Gastroesophageal sphincter (tissue), 4 donors: ENCODE measurements around the gene GUCY1A1. TPM values are rescaled to one million over a fixed set of nuclear protein-coding genes. Genes with fewer than 3 reads are reported as not detected.

Experiments used
- ATAC-seq: fragments of 150-250 bp; one replicate; pipeline ENCODE4 v1.9.1; 2016; ENCODE audit warnings: mild to moderate bottlenecking, moderate library complexity
- H3K27ac ChIP-seq, 4 donors: fragments of 200-600 bp; sonication (generic) in 3 of 4; 1 replicate in 3 of 4; 2 replicates in 1 of 4; pipeline ENCODE4 v1.5.1; 2016 to 2019
- H3K27me3 ChIP-seq: fragments of 200-600 bp; sonication (generic); one replicate; pipeline ENCODE4 v1.5.1; 2019
- H3K36me3 ChIP-seq, 2 donors: fragments of 200-600 bp; sonication (generic); one replicate each; pipeline ENCODE4 v1.5.1; 2019; ENCODE audit warnings: control low read depth in 1 of 2
- H3K4me1 ChIP-seq, 3 donors: fragments of 200-600 bp; sonication (generic); 1 replicate in 2 of 3; 2 replicates in 1 of 3; pipeline ENCODE4 v1.5.1; 2016 to 2019; ENCODE audit warnings: control low read depth in 2 of 3
- H3K4me3 ChIP-seq, 2 donors: fragments of 200-600 bp; sonication (generic); one replicate each; pipeline ENCODE4 v1.5.1; 2019; ENCODE audit warnings: mild to moderate bottlenecking in 1 of 2, moderate library complexity in 1 of 2
- H3K9me3 ChIP-seq, 3 donors: fragments of 200-600 bp; sonication (generic); one replicate each; pipeline ENCODE4 v1.5.1; 2017 to 2019; ENCODE audit warnings: control low read depth in 2 of 3
- CTCF ChIP-seq, 4 experiments: fragments of 200-600 bp in 2 of 4; fragments of 450-650 bp in 2 of 4; sonication (generic) in 1 of 4; IDR thresholded peaks; one replicate each; pipeline ENCODE4 v1.5.1; 2017 to 2019; ENCODE audit warnings: antibody characterized with exemption in 4 of 4, mild to moderate bottlenecking in 2 of 4, moderate library complexity in 2 of 4
- EP300 ChIP-seq: sonication (generic); formaldehyde crosslinking; IDR thresholded peaks from one replicate; pipeline ENCODE4 v1.6.1; 2017; ENCODE audit warnings: antibody characterized with exemption, mild to moderate bottlenecking
- POLR2A ChIP-seq, 2 donors: fragments of 450-650 bp; IDR thresholded peaks; one replicate each; pipeline ENCODE4 v1.6.1; 2017; ENCODE audit warnings: antibody characterized with exemption in 2 of 2, mild to moderate bottlenecking in 2 of 2, moderate library complexity in 1 of 2
- POLR2AphosphoS5 ChIP-seq: sonication (generic); formaldehyde crosslinking; IDR thresholded peaks from one replicate; pipeline ENCODE4 v1.6.1; 2017; ENCODE audit warnings: antibody characterized with exemption
- WGBS, 2 donors: methylation state at CpG; one replicate each; pipeline ENCODE4 v1.1.5; 2018; ENCODE audit warnings: low coverage in 1 of 2; 5-methylcytosine and 5-hydroxymethylcytosine counted together
- total RNA-seq, 4 donors: library from RNA; depleted of rRNA; stranded (reverse); fragments of >200 nt; gene quantifications; one replicate each; pipeline ENCODE4 v1.1.0, GENCODE V29; 2016

Gene GUCY1A1
- total RNA-seq, 4 donors from 2014 or later: 69.4 to 196 (median 144) TPM

- Histone ChIP-seq H3K36me3 (peaks cover 0 to 8% of the 10 kb centered on the region in 2 donors), H3K4me3 (no peak overlapping the region), H3K4me1 (peaks cover 0 to 52% (median 0%) of the 10 kb centered on the region in 3 donors), H3K27ac (peak overlapping the region in 1 of 4 donors; percentile 29), H3K27me3 (no peaks in the 10 kb centered on the region), H3K9me3 (no peaks in the 10 kb centered on the region)
- WGBS, 2 donors: 92 to 100% methylated on average over 4 to 12 of the region's 12 CpGs
- TF ChIP-seq POLR2A (IDR thresholded peaks at IDR 0.05) (no peak), POLR2AphosphoS5 (no peak)
- ATAC-seq: no peak
Measured at GRCh38 chr4:155704841-155705404, 38.3 kb downstream of the GUCY1A1 start.

GRCh38 chr4:155705664-155706063 lies 39.0 kb downstream of the GUCY1A1 start:
- peak; percentile 16 for ATAC-seq
- no peaks in the 10 kb centered on the region for H3K27me3 ChIP-seq
- peaks cover 0 to 57% (median 0%) of the 10 kb centered on the region in 3 donors for H3K4me1 ChIP-seq
- WGBS, 2 donors: 7 to 9% methylated on average over 2 of the region's 2 CpGs
- H3K36me3 ChIP-seq: peaks cover 0 to 12% of the 10 kb centered on the region in 2 donors
- TF ChIP-seq POLR2AphosphoS5: no peak
- no peak for TF ChIP-seq POLR2A (IDR thresholded peaks at IDR 0.05)
- no peak for TF ChIP-seq EP300
- TF ChIP-seq CTCF (IDR thresholded peaks at IDR 0.05): no peak
- H3K27ac ChIP-seq: peak overlapping the region in 2 of 4 donors; percentile 28 to 29
- no peak overlapping the region for H3K4me3 ChIP-seq
- no peaks in the 10 kb centered on the region for H3K9me3 ChIP-seq

- Histone ChIP-seq H3K4me1 (peaks cover 0 to 57% (median 0%) of the 10 kb centered on the region in 3 donors), H3K9me3 (no peaks in the 10 kb centered on the region), H3K4me3 (no peak overlapping the region), H3K27ac (peak overlapping the region in 1 of 4 donors; percentile 29), H3K36me3 (peaks cover 0 to 12% of the 10 kb centered on the region in 2 donors), H3K27me3 (no peaks in the 10 kb centered on the region)
- TF ChIP-seq POLR2AphosphoS5: no peak
- TF ChIP-seq CTCF (IDR thresholded peaks at IDR 0.05): no peak
- no peak for TF ChIP-seq POLR2A (IDR thresholded peaks at IDR 0.05)
- no peak for TF ChIP-seq EP300
- 47 to 50% methylated on average over 2 of the region's 2 CpGs for WGBS, 2 donors
- no peak for ATAC-seq
Measured at GRCh38 chr4:155706147-155706546, 39.5 kb downstream of the GUCY1A1 start.

GRCh38 chr4:155707251-155707650 lies 40.6 kb downstream of the GUCY1A1 start:
- H3K36me3 ChIP-seq: peaks cover 0 to 11% of the 10 kb centered on the region in 2 donors
- WGBS, 2 donors: 93 to 94% methylated on average over 5 of the region's 5 CpGs
- H3K9me3 ChIP-seq: no peaks in the 10 kb centered on the region
- peaks cover 0 to 54% (median 0%) of the 10 kb centered on the region in 3 donors for H3K4me1 ChIP-seq
- H3K4me3 ChIP-seq: no peak overlapping the region
- TF ChIP-seq CTCF (IDR thresholded peaks at IDR 0.05): no peak
- no peak for ATAC-seq
- H3K27me3 ChIP-seq: no peaks in the 10 kb centered on the region
- no peak overlapping the region for H3K27ac ChIP-seq

- peaks cover 0 to 47% (median 0%) of the 10 kb centered on the region in 3 donors for H3K4me1 ChIP-seq
- no peak for ATAC-seq
- 67 to 75% methylated on average over 1 of the region's 1 CpG for WGBS, 2 donors
- peaks cover 0 to 21% of the 10 kb centered on the region in 2 donors for H3K36me3 ChIP-seq
- H3K9me3 ChIP-seq: no peaks in the 10 kb centered on the region
- no peak overlapping the region for H3K4me3 ChIP-seq
- no peak overlapping the region for H3K27ac ChIP-seq
- TF ChIP-seq POLR2AphosphoS5 (no peak), CTCF (IDR thresholded peaks at IDR 0.05) (no peak), POLR2A (IDR thresholded peaks at IDR 0.05) (no peak), EP300 (no peak)
- no peaks in the 10 kb centered on the region for H3K27me3 ChIP-seq
Measured at GRCh38 chr4:155708782-155709181, 42.1 kb downstream of the GUCY1A1 start.
